NCI-H510A (cell line): ENCODE results near the gene DIDO1.

Experiments used
- DNase-seq: peaks from one replicate; lab custom pipeline; 2025; lab: John Stamatoyannopoulos, UW

The DIDO1 gene

GRCh38 chr20:62951143-62951895, 25.0 kb upstream of the DIDO1 start:
- DNase-seq: no peak

GRCh38 chr20:62950741-62951140, 24.4 kb upstream of the DIDO1 start:
- no peak for DNase-seq

- no peak for DNase-seq
These were observed 23.7 kb upstream of the DIDO1 start for GRCh38 chr20:62949962-62950361.

DNA sequence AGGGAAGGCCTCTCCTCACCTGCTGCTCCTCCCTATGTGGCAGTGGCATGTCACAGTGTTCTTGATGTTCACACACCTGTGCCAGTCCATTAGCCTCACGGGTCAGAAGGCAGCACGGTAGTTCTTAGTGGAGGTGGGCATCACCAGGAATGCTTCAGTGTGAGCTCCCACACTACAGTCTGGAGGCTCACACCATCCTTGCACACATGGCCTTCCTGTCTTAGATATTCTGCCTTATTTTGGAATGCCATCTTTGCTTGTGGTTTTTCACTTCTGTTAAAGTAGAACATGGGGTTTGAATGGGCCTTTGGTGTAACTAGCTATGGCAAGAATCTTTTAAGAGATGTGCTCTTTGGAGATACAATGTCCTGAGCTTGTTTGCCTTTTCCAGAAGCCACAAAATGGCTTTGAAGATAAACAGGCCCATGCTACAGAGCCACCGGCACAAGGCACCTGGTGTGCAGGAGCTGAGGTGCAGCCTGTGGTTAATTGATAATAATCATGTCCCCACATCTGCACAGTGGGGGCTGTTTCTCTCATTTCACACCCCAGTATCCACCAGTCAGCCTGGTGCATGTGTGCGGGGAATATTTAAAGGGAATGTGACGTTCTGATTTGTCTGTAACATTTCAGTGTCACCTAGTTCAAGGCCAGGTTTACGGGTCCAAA, 23.0 kb upstream of the DIDO1 start:
- no peak for DNase-seq

DNA sequence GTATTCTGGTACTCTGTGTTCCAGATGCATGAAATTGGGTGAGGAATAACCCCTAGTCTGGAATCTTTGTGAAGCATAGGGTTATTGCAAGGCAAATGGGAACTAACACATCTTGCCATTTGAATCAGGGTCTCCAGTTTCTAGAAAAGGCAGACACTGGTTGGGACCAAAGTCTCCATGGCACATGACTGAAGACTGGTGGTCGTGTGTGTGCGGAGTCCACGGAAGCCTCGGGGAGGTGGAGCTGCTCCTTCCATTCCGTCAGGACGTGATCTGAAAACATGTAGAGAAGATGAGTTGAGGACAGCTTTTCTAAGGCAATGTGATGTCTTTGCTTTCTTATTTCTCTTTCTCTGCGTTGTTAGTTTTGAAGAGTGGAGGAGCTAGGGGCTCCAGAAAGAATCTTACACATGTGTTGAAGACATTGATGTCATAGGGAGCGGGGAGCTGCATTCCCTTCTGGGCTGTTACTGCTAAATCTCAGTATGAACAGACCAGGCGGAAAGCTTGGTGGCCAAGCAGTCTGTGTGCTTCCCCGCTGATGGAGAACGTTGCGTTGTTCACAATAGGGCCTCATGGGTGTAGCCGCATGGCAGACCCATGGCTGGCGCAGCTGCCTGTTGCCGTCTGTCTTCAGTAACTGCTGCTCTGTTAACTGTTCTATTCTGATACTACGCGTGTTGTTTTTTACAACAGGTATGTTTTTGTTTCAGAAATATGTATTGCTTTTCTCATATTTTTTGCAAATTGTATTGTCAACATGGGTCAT, 21.4 kb upstream of the DIDO1 start:
- no peak for DNase-seq

DNA sequence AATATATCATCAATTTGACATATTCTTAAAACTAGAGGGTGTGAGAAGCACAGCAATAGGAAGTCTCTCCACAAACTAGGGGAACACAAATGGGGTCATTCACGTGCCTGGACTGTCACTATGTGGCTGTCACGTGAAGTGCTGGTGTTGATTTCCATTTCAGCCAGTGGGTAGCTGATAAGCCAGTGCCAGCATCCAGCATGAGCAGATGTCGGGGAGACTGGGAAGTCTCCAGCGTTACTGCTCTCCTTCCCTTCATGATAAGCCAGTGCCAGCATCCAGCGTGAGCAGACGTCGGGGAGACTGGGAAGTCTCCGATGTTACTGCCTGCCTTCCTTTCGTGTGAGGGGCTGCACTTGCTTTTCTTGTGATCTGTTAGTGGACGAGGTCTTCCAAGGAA, 20.6 kb upstream of the DIDO1 start:
- DNase-seq: no peak

- no peak for DNase-seq
These were observed 19.6 kb upstream of the DIDO1 start for GRCh38 chr20:62945771-62946339.

- no peak for DNase-seq
These were observed 18.4 kb upstream of the DIDO1 start for GRCh38 chr20:62944746-62945145.

DNA sequence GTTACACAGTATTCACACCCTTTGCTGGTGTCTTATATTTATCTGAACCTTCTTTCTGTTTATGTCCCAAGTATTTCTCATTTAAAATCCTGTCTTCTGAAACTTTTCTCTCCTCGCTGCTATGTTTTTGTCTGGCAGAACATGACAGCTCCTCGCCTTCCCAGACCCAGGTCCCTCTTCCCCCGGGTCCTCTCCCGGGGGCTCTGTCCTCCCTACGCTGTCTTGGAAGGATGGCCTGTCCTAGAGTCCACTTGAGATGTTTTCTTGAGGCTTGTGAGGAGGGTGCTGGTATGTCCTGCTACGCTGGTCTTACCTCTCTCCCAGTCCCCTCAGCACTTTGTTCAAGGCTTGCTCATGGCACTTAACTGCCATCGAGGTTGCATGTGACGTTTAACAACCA, 17.9 kb upstream of the DIDO1 start:
- no peak for DNase-seq

DNA sequence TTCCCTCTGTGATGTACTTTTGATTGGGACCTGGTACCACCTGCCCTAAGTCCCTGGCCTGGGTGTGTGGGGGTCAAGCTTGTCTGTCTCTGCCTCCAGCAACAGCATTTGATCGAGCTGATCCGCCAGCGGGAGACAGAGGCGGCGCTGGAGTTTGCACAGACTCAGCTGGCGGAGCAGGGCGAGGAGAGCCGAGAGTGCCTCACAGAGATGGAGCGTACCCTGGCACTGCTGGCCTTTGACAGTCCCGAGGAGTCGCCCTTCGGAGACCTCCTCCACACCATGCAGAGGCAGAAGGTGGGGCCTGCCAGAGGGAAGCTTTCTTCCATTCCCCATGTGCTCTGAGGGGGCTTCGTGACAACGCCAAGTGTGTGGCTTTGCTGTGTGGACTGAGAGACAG, 17.1 kb upstream of the DIDO1 start:
- DNase-seq: no peak

DNA sequence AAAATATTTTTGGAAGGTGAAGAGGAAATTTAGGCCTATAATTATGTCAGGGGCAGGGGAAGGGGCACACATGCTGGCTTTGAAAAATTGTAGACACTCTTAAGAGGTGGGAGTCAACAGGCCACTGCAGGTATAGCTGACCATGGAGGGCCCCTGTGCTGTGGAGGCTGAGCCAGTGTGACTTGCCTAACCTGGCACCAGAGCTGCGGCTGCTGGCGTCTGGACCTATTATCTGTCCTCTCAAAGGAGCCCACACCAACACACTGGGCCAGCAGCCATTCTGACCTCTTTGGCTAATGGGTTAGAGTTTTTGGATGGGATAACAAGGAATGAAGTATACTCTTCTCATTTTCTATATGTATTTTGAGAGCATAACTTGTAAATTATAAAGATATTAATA, 16.2 kb upstream of the DIDO1 start:
- no peak for DNase-seq

GRCh38 chr20:62941792-62942191, 15.5 kb upstream of the DIDO1 start:
- no peak for DNase-seq

GRCh38 chr20:62940875-62941274, 14.6 kb upstream of the DIDO1 start:
- no peak for DNase-seq

GRCh38 chr20:62938105-62938888, 12.0 kb upstream of the DIDO1 start, which contains the start of gene GID8:
TSS of gene GID8 (plus strand) at chr20:62938147. CDS start at chr20:62941503, 3,356 bp downstream.
- DNase-seq: no peak

GRCh38 chr20:62937268-62938104, 11.2 kb upstream of the DIDO1 start:
- DNase-seq: peak; percentile 86

- no peak for DNase-seq
These were observed 9.8 kb upstream of the DIDO1 start for GRCh38 chr20:62935968-62936585.

- no peak for DNase-seq
These were observed 9.1 kb upstream of the DIDO1 start for GRCh38 chr20:62935204-62935967.

DNA sequence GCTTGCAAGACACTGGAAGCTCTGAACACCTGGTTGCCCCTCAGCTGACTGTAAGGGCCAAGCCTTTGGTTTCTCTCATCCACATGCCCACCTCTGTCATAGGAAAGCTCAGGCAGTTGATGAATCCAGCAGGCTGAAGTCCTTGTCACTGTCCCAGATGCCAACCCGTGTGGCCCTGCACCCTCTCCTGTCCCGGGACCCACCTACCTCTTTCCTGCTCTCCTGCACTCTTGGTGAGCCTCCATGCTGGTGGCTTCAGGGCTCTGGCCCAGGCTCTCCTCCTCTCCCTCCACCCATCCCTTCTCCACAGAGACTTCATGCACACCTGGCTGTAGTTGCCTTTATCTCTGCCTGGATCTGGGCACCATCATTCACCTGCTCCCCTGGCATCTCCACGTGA, 7.7 kb upstream of the DIDO1 start:
- no peak for DNase-seq

GRCh38 chr20:62931464-62931863, 5.2 kb upstream of the DIDO1 start:
- no peak for DNase-seq
